Common myeloid progenitor, CD34-positive (primary cell): ENCODE data around the gene IFFO2.

Experiments
- CTCF ChIA-PET: fragments of 350-600 bp; sonication (Branson Sonifier 250); formaldehyde crosslinking; loops from one replicate; lab custom pipeline; 2021; ENCODE audit warnings: antibody characterized with exemption; lab: Charles Lee
- POLR2A ChIA-PET: fragments of 350-600 bp; sonication (Branson Sonifier 250); formaldehyde crosslinking; loops from one replicate; lab custom pipeline; 2021; ENCODE audit warnings: antibody characterized with exemption; lab: Charles Lee
- DNase-seq, 3 donors: peaks; one replicate each; pipeline versions ENCODE4 v3.0.0 to v3.0.0-alpha.2; 2013
- H3K27ac ChIP-seq, 2 experiments: 1 replicate in 1 of 2; 2 replicates in 1 of 2; pipeline ENCODE4 v1.7.0; 2013; ENCODE audit warnings: inconsistent platforms in 2 of 2, low read length in 2 of 2, mild to moderate bottlenecking in 2 of 2, low read depth in 1 of 2, moderate library complexity in 1 of 2; ENCODE audit not compliant: severe bottlenecking in 2 of 2, insufficient read depth in 1 of 2, poor library complexity in 1 of 2
- H3K27me3 ChIP-seq, 5 experiments: replicated peaks in 2 of 5; 1 replicate in 3 of 5; 2 replicates in 2 of 5; pipeline versions ENCODE4 v1.6.1 to v1.7.0; 2013; ENCODE audit warnings: low read length in 4 of 5, mild to moderate bottlenecking in 2 of 5, moderate library complexity in 2 of 5, inconsistent platforms in 1 of 5; ENCODE audit not compliant: insufficient read depth in 5 of 5, control insufficient read depth in 4 of 5
- H3K36me3 ChIP-seq, 4 experiments: 1 replicate in 2 of 4; 2 replicates in 2 of 4; pipeline versions ENCODE4 v1.6.1 to v1.7.0; 2013; ENCODE audit warnings: low read length in 3 of 4, control low read depth in 1 of 4, mild to moderate bottlenecking in 1 of 4; ENCODE audit not compliant: control insufficient read depth in 4 of 4, insufficient read depth in 4 of 4
- H3K4me1 ChIP-seq, 4 experiments: 1 replicate in 3 of 4; 2 replicates in 1 of 4; pipeline versions ENCODE4 v1.6.1 to v1.7.1; 2013; ENCODE audit warnings: low read length in 3 of 4, mild to moderate bottlenecking in 3 of 4, control low read depth in 1 of 4, inconsistent platforms in 1 of 4, moderate library complexity in 1 of 4; ENCODE audit not compliant: control insufficient read depth in 4 of 4, insufficient read depth in 4 of 4; ENCODE audit errors: control extremely low read depth in 1 of 4
- H3K4me3 ChIP-seq, 7 experiments: 1 replicate in 4 of 7; 2 replicates in 3 of 7; pipeline versions ENCODE4 v1.5.1 to v1.7.0; 2013; ENCODE audit warnings: mild to moderate bottlenecking in 7 of 7, low read length in 6 of 7, moderate library complexity in 6 of 7, inconsistent platforms in 2 of 7, low read depth in 2 of 7, control low read depth in 1 of 7; ENCODE audit not compliant: insufficient read depth in 4 of 7, control insufficient read depth in 1 of 7; ENCODE audit errors: extremely low read depth in 1 of 7
- H3K9me3 ChIP-seq, 5 experiments: 1 replicate in 4 of 5; 2 replicates in 1 of 5; pipeline versions ENCODE4 v1.6.1 to v1.7.1; 2013; ENCODE audit warnings: low read length in 4 of 5, mild to moderate bottlenecking in 2 of 5, inconsistent platforms in 1 of 5, low read depth in 1 of 5, moderate library complexity in 1 of 5; ENCODE audit not compliant: control insufficient read depth in 4 of 5, insufficient read depth in 2 of 5; ENCODE audit errors: control extremely low read depth in 1 of 5
- WGBS: methylation state at CpG from one replicate; pipeline ENCODE4 v1.1.5; 2013; ENCODE audit not compliant: insufficient coverage; 5-methylcytosine and 5-hydroxymethylcytosine counted together

IFFO2 gene

GRCh38 chr1:18972991-18973390, 16.5 kb upstream of the IFFO2 start:
- Histone ChIP-seq H3K27me3 (no peaks in the 10 kb centered on the region), H3K4me3 (no peak overlapping the region), H3K9me3 (no peaks in the 10 kb centered on the region), H3K36me3 (no peaks in the 10 kb centered on the region), H3K27ac (no peak overlapping the region), H3K4me1 (peaks cover 4 to 11% (median 8%) of the 10 kb centered on the region in 4 experiments)
- CTCF ChIA-PET = interaction anchor here (0.6 to 14.3 kb wide), 20 partner anchors 8 to 1075 kb away, joined by 3 to 222 read pairs (median 5); partner anchors contain the start of genes ALDH4A1 and IFFO2
- POLR2A ChIA-PET = no interaction called here
- peak in 2 of 3 donors; percentile 42 to 44 for DNase-seq
- 37% methylated on average over 5 of the region's 7 CpGs for WGBS

- WGBS = no CpG with 5 or more reads among the region's 2 CpGs
Observed at GRCh38 chr1:18972531-18972930, 16.1 kb upstream of the IFFO2 start.

GRCh38 chr1:18970762-18971161, 14.3 kb upstream of the IFFO2 start:
- 78% methylated on average over 3 of the region's 4 CpGs for WGBS
- Histone ChIP-seq H3K36me3 (no peaks in the 10 kb centered on the region), H3K27me3 (peaks cover 0 to 2% (median 0%) of the 10 kb centered on the region in 5 experiments), H3K27ac (no peak overlapping the region), H3K9me3 (no peaks in the 10 kb centered on the region), H3K4me3 (no peak overlapping the region), H3K4me1 (peaks cover 4 to 11% (median 8%) of the 10 kb centered on the region in 4 experiments)
- DNase-seq = no peak
- ChIA-PET POLR2A (no interaction called here), CTCF (interaction anchor here (1.0 to 14.3 kb wide), 5 partner anchors 18 to 86 kb away, joined by 3 to 222 read pairs (median 5); no protein-coding TSS in a partner anchor)

More at GRCh38 chr1:18972531-18972930, 16.1 kb upstream of the IFFO2 start:
- no peaks in the 10 kb centered on the region for H3K27me3 ChIP-seq
- no peaks in the 10 kb centered on the region for H3K36me3 ChIP-seq
- ChIA-PET CTCF (interaction anchor here (0.9 to 14.3 kb wide), 19 partner anchors 9 to 1074 kb away, joined by 3 to 222 read pairs (median 5); partner anchors contain the start of genes ALDH4A1 and IFFO2), POLR2A (no interaction called here)
- DNase-seq = peak; percentile 63 to 71 (median 70)
- H3K27ac ChIP-seq = no peak overlapping the region
- H3K4me3 ChIP-seq = no peak overlapping the region
- peaks cover 4 to 11% (median 8%) of the 10 kb centered on the region in 4 experiments for H3K4me1 ChIP-seq
- no peaks in the 10 kb centered on the region for H3K9me3 ChIP-seq

- DNase-seq = no peak
- Histone ChIP-seq H3K27me3 (peaks cover 0 to 2% (median 0%) of the 10 kb centered on the region in 5 experiments), H3K4me3 (no peak overlapping the region), H3K4me1 (peaks cover 4 to 11% (median 8%) of the 10 kb centered on the region in 4 experiments), H3K36me3 (no peaks in the 10 kb centered on the region), H3K27ac (no peak overlapping the region), H3K9me3 (no peaks in the 10 kb centered on the region)
- ChIA-PET CTCF (interaction anchor here (1.0 to 14.3 kb wide), 4 partner anchors 18 to 58 kb away, joined by 3 to 222 read pairs (median 4); no protein-coding TSS in a partner anchor), POLR2A (no interaction called here)
- WGBS = 93% methylated on average over 7 of the region's 7 CpGs
Observed at GRCh38 chr1:18970358-18970757, 13.9 kb upstream of the IFFO2 start.

GRCh38 chr1:18967066-18967690, 10.7 kb upstream of the IFFO2 start:
- Histone ChIP-seq H3K27ac (no peak overlapping the region), H3K4me1 (peaks cover 0 to 2% (median 0%) of the 10 kb centered on the region in 4 experiments), H3K27me3 (peaks cover 0 to 4% (median 0%) of the 10 kb centered on the region in 5 experiments), H3K36me3 (no peaks in the 10 kb centered on the region), H3K9me3 (no peaks in the 10 kb centered on the region), H3K4me3 (no peak overlapping the region)
- DNase-seq = no peak
- CTCF ChIA-PET = interaction anchor here (0.9 to 14.3 kb wide), 9 partner anchors 8 to 147 kb away, joined by 3 to 222 read pairs (median 3); partner anchors contain the start of gene IFFO2
- POLR2A ChIA-PET = no interaction called here
- WGBS = 96% methylated on average over 2 of the region's 2 CpGs

GRCh38 chr1:18965206-18966173, 9.0 kb upstream of the IFFO2 start:
- ChIA-PET POLR2A (no interaction called here), CTCF (interaction anchor here (0.9 to 14.3 kb wide), 3 partner anchors 8 to 53 kb away, joined by 3 to 222 read pairs (median 3); no protein-coding TSS in a partner anchor)
- H3K27ac ChIP-seq = no peak overlapping the region
- no peak overlapping the region for H3K4me3 ChIP-seq
- no peak for DNase-seq
- peaks cover 0 to 4% (median 0%) of the 10 kb centered on the region in 5 experiments for H3K27me3 ChIP-seq
- no peaks in the 10 kb centered on the region for H3K36me3 ChIP-seq
- H3K9me3 ChIP-seq = no peaks in the 10 kb centered on the region
- WGBS = 93% methylated on average over 15 of the region's 17 CpGs
- no peaks in the 10 kb centered on the region for H3K4me1 ChIP-seq
